Endothelial cell of umbilical vein (primary cell): Measurements from ENCODE around the gene ACCSL. TPM values are rescaled to one million over a fixed set of nuclear protein-coding genes. Genes with fewer than 3 reads are reported as not detected.

ENCODE experiments used
- BruUV-seq: library from RNA; stranded (reverse); fragments of 400-500 nt; replicated peaks from 2 replicates; lab custom pipeline; 2021; lab: Mats Ljungman, UMichigan
- CTCF ChIA-PET: fragments of 300-600, 350-600 bp; sonication (Branson Sonifier 250); formaldehyde crosslinking; loops from one replicate; lab custom pipeline; 2021; ENCODE audit warnings: antibody characterized with exemption, inconsistent platforms; lab: Charles Lee
- POLR2A ChIA-PET: fragments of 300-600, 350-600 bp; sonication (Branson Sonifier 250); formaldehyde crosslinking; loops from one replicate; lab custom pipeline; 2021; ENCODE audit warnings: antibody characterized with exemption, inconsistent platforms; lab: Charles Lee
- DNase-seq: peaks from one replicate; pipeline ENCODE4 v3.0.0-alpha.2; 2011; ENCODE audit warnings: low read depth, low spot score
- FAIRE-seq: peaks from 2 replicates; lab custom pipeline; 2011; peaks lifted over from hg19 to GRCh38; lab: Jason Lieb, UNC
- H2AFZ ChIP-seq: 2 replicates; pipeline ENCODE4 v1.6.0; 2012; ENCODE audit warnings: low read depth, low read length, control low read depth, inconsistent platforms
- H3K27ac ChIP-seq: 2 replicates; pipeline ENCODE4 v1.5.1; 2011; ENCODE audit warnings: low read depth, mild to moderate bottlenecking, control low read depth, low read length, moderate library complexity; ENCODE audit not compliant: insufficient read depth
- H3K27me3 ChIP-seq, 2 experiments: 2 replicates each; pipeline versions ENCODE4 v1.6.0 to v1.6.1; 2011; ENCODE audit warnings: low read length in 2 of 2, mixed read lengths in 1 of 2; ENCODE audit not compliant: control insufficient read depth in 2 of 2, insufficient read depth in 2 of 2
- H3K36me3 ChIP-seq, 2 experiments: 2 replicates in 1 of 2; 3 replicates in 1 of 2; pipeline ENCODE4 v1.5.1; 2011; ENCODE audit warnings: low read length in 2 of 2, mild to moderate bottlenecking in 1 of 2, moderate library complexity in 1 of 2; ENCODE audit not compliant: control insufficient read depth in 2 of 2, insufficient read depth in 2 of 2; ENCODE audit errors: extremely low read depth in 1 of 2
- H3K4me1 ChIP-seq: 3 replicates; pipeline ENCODE4 v1.5.1; 2011; ENCODE audit warnings: mild to moderate bottlenecking, low read length; ENCODE audit not compliant: control insufficient read depth, insufficient read depth; ENCODE audit errors: extremely low read depth
- H3K4me2 ChIP-seq: 2 replicates; pipeline ENCODE4 v1.6.1; 2011; ENCODE audit warnings: low read length, control low read depth, mixed read lengths; ENCODE audit not compliant: insufficient read depth
- H3K4me3 ChIP-seq, 3 experiments: fragments of 200-600 bp in 1 of 3; sonication (generic), shearing (Covaris generic) in 1 of 3; replicated peaks in 1 of 3; 2 replicates each; pipeline ENCODE4 v1.5.1; 2011 to 2016; ENCODE audit warnings: control low read depth in 3 of 3, low read length in 3 of 3, mild to moderate bottlenecking in 2 of 3, inconsistent platforms in 1 of 3, low read depth in 1 of 3, moderate library complexity in 1 of 3; ENCODE audit not compliant: insufficient read depth in 1 of 3
- H3K79me2 ChIP-seq: 2 replicates; pipeline ENCODE4 v1.6.0; 2012; ENCODE audit warnings: low read length, inconsistent platforms; ENCODE audit not compliant: control insufficient read depth, insufficient read depth
- H3K9ac ChIP-seq: replicated peaks from 2 replicates; pipeline ENCODE3; 2011; ENCODE audit warnings: low read length, control low read depth; ENCODE audit not compliant: insufficient read depth; ENCODE audit errors: extremely low read depth
- H3K9me1 ChIP-seq: replicated peaks from 3 replicates; pipeline ENCODE4 v1.6.0; 2011; ENCODE audit warnings: mild to moderate bottlenecking, low read length; ENCODE audit not compliant: control insufficient read depth, insufficient read depth; ENCODE audit errors: extremely low read depth
- H3K9me3 ChIP-seq: replicated peaks from 2 replicates; pipeline ENCODE4 v1.5.1; 2012; ENCODE audit warnings: low read length, inconsistent platforms; ENCODE audit not compliant: control insufficient read depth, insufficient read depth
- H4K20me1 ChIP-seq: replicated peaks from 2 replicates; pipeline ENCODE3; 2011; ENCODE audit warnings: mild to moderate bottlenecking, low read length; ENCODE audit not compliant: control insufficient read depth, insufficient read depth; ENCODE audit errors: extremely low read depth
- EZH2 ChIP-seq: IDR thresholded peaks from 2 replicates; pipeline ENCODE4 v1.6.1; 2012; ENCODE audit warnings: borderline replicate concordance, low read depth, mild to moderate bottlenecking, moderate library complexity, low read length, inconsistent platforms; ENCODE audit not compliant: severe bottlenecking
- FOS ChIP-seq: IDR thresholded peaks from 2 replicates; pipeline ENCODE4 v1.6.1; 2011; ENCODE audit warnings: mild to moderate bottlenecking, low read length, moderate library complexity, borderline replicate concordance; ENCODE audit not compliant: insufficient read depth
- GATA2 ChIP-seq: IDR thresholded peaks from 2 replicates; pipeline ENCODE4 v1.7.0; 2011; ENCODE audit warnings: low read depth, mild to moderate bottlenecking, moderate library complexity, mixed read lengths, low read length; ENCODE audit not compliant: insufficient read length, insufficient read depth
- JUN ChIP-seq: IDR thresholded peaks from 2 replicates; pipeline ENCODE4 v1.6.1; 2011; ENCODE audit warnings: borderline replicate concordance, low read depth; ENCODE audit not compliant: insufficient read length, insufficient read depth
- MYC ChIP-seq: IDR thresholded peaks from one replicate; pipeline ENCODE4 v1.6.1; 2011; ENCODE audit warnings: mild to moderate bottlenecking, low read depth, low read length
- POLR2A ChIP-seq: IDR thresholded peaks from 2 replicates; pipeline ENCODE4 v1.6.1; 2012; ENCODE audit warnings: low read depth, mild to moderate bottlenecking, control low read depth, low read length
- POLR2AphosphoS5 ChIP-seq: IDR thresholded peaks from 2 replicates; pipeline ENCODE4 v1.6.1; 2012; ENCODE audit warnings: low read depth, mild to moderate bottlenecking, control low read depth, low read length, moderate library complexity; ENCODE audit not compliant: insufficient read depth
- dilution Hi-C: fragments of 300-500 bp; cut with MboI; formaldehyde crosslinking; loops from one replicate; pipeline ENCODE4 v1.15.0; 2019; ENCODE audit warnings: low sequenced_read_pairs; ENCODE audit not compliant: extremely low pct_ligation_motif_present
- intact Hi-C: fragments of 100-400 bp; cut with micrococcal nuclease; formaldehyde crosslinking; loops from one replicate; pipeline ENCODE4 v1.10.0; 2022
- polyA plus RNA-seq, 4 experiments: library from polyadenylated mRNA; depleted of rRNA in 3 of 4; stranded (reverse) in 3 of 4; unstranded in 1 of 4; fragments of >200 nt; gene quantifications; 2 replicates each; pipeline versions ENCODE4 v1.2.1 to v1.2.3, GENCODE V29; 2011 to 2012; ENCODE audit warnings: missing spikeins in 1 of 4
- total RNA-seq: library from RNA; stranded (reverse); gene quantifications from 2 replicates; pipeline ENCODE4 v1.2.3, GENCODE V29; 2021
- TF ChIP-seq, protein P1 (sequence below): IDR thresholded peaks from 2 replicates; pipeline ENCODE4 v1.6.1; 2011; ENCODE audit not compliant: insufficient read depth, insufficient read length
- TF ChIP-seq, protein P2 (sequence below), 2 donors: IDR thresholded peaks; 1 replicate in 1 of 2; 2 replicates in 1 of 2; pipeline ENCODE4 v1.5.1; 2011; ENCODE audit warnings: low read length in 2 of 2, mild to moderate bottlenecking in 2 of 2, moderate library complexity in 2 of 2, control low read depth in 1 of 2, inconsistent platforms in 1 of 2, low read depth in 1 of 2; ENCODE audit not compliant: insufficient read depth in 1 of 2; ENCODE audit errors: extremely low read depth in 1 of 2

The ACCSL gene
- total and polyA plus RNA-seq, 2 donors (not counting 3 experiments of a cell fraction or from before 2014, with no cell fraction given) = not detected

DNA sequence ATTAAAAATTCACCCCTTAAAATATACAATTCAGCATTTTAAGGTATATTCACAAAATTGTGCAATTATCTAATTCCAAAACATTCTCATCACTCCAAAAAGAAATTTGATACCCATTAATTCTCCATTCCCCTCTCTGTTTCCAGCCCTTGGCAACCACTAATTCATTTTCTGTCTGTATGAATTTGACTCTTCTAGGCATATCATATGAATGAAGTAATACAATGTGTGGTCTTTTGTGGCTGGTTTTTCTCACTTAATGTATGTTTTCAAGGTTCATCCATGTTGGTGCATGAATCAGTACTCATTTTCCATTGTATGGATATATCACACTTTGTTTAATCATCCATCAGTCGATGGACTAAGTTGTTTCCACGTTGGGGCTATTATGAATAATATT is 29.0 kb upstream of the ACCSL start:
- POLR2A ChIA-PET = no interaction called here
- no peak for FAIRE-seq

More for the DNA sequence above, 29.0 kb upstream of the ACCSL start:
- Histone ChIP-seq H3K36me3 (no peaks in the 10 kb centered on the region), H3K27me3 (peaks cover 7 to 22% of the 10 kb centered on the region in 2 experiments), H3K4me2 (no peak overlapping the region), H4K20me1 (no peaks in the 10 kb centered on the region), H3K9ac (no peak overlapping the region), H3K9me3 (no peaks in the 10 kb centered on the region), H2AFZ (no peak overlapping the region), H3K4me1 (no peaks in the 10 kb centered on the region), H3K79me2 (no peaks in the 10 kb centered on the region), H3K4me3 (no peak overlapping the region), H3K9me1 (no peaks in the 10 kb centered on the region), H3K27ac (no peak overlapping the region)
- TF ChIP-seq, protein P1, sequence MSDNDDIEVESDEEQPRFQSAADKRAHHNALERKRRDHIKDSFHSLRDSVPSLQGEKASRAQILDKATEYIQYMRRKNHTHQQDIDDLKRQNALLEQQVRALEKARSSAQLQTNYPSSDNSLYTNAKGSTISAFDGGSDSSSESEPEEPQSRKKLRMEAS = no peak
- TF ChIP-seq POLR2AphosphoS5 = no peak
- TF ChIP-seq, protein P2, sequence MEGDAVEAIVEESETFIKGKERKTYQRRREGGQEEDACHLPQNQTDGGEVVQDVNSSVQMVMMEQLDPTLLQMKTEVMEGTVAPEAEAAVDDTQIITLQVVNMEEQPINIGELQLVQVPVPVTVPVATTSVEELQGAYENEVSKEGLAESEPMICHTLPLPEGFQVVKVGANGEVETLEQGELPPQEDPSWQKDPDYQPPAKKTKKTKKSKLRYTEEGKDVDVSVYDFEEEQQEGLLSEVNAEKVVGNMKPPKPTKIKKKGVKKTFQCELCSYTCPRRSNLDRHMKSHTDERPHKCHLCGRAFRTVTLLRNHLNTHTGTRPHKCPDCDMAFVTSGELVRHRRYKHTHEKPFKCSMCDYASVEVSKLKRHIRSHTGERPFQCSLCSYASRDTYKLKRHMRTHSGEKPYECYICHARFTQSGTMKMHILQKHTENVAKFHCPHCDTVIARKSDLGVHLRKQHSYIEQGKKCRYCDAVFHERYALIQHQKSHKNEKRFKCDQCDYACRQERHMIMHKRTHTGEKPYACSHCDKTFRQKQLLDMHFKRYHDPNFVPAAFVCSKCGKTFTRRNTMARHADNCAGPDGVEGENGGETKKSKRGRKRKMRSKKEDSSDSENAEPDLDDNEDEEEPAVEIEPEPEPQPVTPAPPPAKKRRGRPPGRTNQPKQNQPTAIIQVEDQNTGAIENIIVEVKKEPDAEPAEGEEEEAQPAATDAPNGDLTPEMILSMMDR (IDR thresholded peaks at IDR 0.05; ENCODE audit: extremely low read depth in 1 of 2, insufficient read depth in 1 of 2, low read depth in 1 of 2, low read length in 2 of 2) = no peak
- no peak for TF ChIP-seq GATA2
- no peak for TF ChIP-seq FOS
- no peak for TF ChIP-seq JUN
- no peak for TF ChIP-seq EZH2
- TF ChIP-seq POLR2A = no peak
- TF ChIP-seq MYC = no peak
- CTCF ChIA-PET = no interaction called here
- intact Hi-C loops (no loop called here), dilution Hi-C loops (no loop called here)
- no TSS peak for BruUV-seq
- DNase-seq = no peak
